Measurements from ENCODE around the gene MVB12B.

GRCh38 chr9:126436545-126437267, 110.1 kb downstream of the MVB12B start:
- TF ChIP-seq POLR2A (IDR thresholded peaks at IDR 0.05; ENCODE audit: low read length) (no peak), GATA1 (IDR thresholded peaks at IDR 0.05; ENCODE audit: low read depth, low read length) (no peak)

Measured in erythroblast (primary cell).